H1 (cell line): Measurements from ENCODE around the gene NMT2. TPM values are rescaled to one million over a fixed set of nuclear protein-coding genes. Genes with fewer than 3 reads are reported as not detected.

Experiments used
- CTCF ChIA-PET: fragments of 300-600 bp; sonication (Branson Sonifier 250); formaldehyde crosslinking; loops from one replicate; lab custom pipeline; 2021; ENCODE audit not compliant: partially characterized antibody; lab: Charles Lee
- POLR2A ChIA-PET: fragments of 300-600 bp; sonication (Branson Sonifier 250); formaldehyde crosslinking; loops from one replicate; lab custom pipeline; 2021; ENCODE audit warnings: inconsistent platforms; ENCODE audit not compliant: partially characterized antibody; lab: Charles Lee
- DNase-seq, 2 experiments: peaks; one replicate each; pipeline versions ENCODE4 v3.0.0 to v3.0.0-alpha.2; 2010 to 2022; ENCODE audit warnings: low spot score in 2 of 2, low read depth in 1 of 2, mixed read lengths in 1 of 2
- FAIRE-seq: peaks from 2 replicates; lab custom pipeline; 2011; peaks lifted over from hg19 to GRCh38; lab: Jason Lieb, UNC
- H2AFZ ChIP-seq: 2 replicates; pipeline ENCODE4 v1.8.1; 2012; ENCODE audit warnings: low read length, inconsistent platforms
- H2AK5ac ChIP-seq: 2 replicates; pipeline ENCODE4 v1.6.1; 2013; ENCODE audit warnings: low read depth, low read length
- H2BK120ac ChIP-seq: replicated peaks from 2 replicates; pipeline ENCODE3; 2013; ENCODE audit warnings: low read depth, low read length, inconsistent platforms
- H2BK12ac ChIP-seq: 2 replicates; pipeline ENCODE4 v1.6.1; 2013; ENCODE audit warnings: low read depth, low read length
- H2BK15ac ChIP-seq: 2 replicates; pipeline ENCODE4 v1.6.1; 2013; ENCODE audit warnings: low read length
- H2BK20ac ChIP-seq: 2 replicates; pipeline ENCODE4 v1.6.1; 2013; ENCODE audit warnings: low read length
- H2BK5ac ChIP-seq: 2 replicates; pipeline ENCODE4 v1.6.1; 2013; ENCODE audit warnings: low read depth, low read length
- H3K14ac ChIP-seq: 2 replicates; pipeline ENCODE4 v1.6.1; 2013; ENCODE audit warnings: inconsistent platforms; ENCODE audit not compliant: insufficient read length
- H3K18ac ChIP-seq: 2 replicates; pipeline ENCODE4 v1.6.1; 2013; ENCODE audit warnings: low read length; ENCODE audit errors: extremely low read depth
- H3K23ac ChIP-seq: 2 replicates; pipeline ENCODE4 v1.6.1; 2013; ENCODE audit warnings: inconsistent platforms; ENCODE audit not compliant: insufficient read length
- H3K23me2 ChIP-seq: 2 replicates; pipeline ENCODE4 v1.6.1; 2013; ENCODE audit warnings: low read depth, low read length
- H3K27ac ChIP-seq: 2 replicates; pipeline ENCODE4 v1.6.1; 2011; ENCODE audit warnings: low read depth, low read length, inconsistent platforms
- H3K27me3 ChIP-seq, 4 experiments: replicated peaks in 1 of 4; 1 replicate in 1 of 4; 2 replicates in 3 of 4; pipeline versions ENCODE4 v1.6.1 to v1.8.1; 2011 to 2013; ENCODE audit warnings: low read length in 3 of 4, mild to moderate bottlenecking in 3 of 4, inconsistent platforms in 2 of 4, mixed read lengths in 2 of 4, moderate library complexity in 1 of 4; ENCODE audit not compliant: control insufficient read depth in 3 of 4, insufficient read depth in 3 of 4; ENCODE audit errors: extremely low read depth in 1 of 4
- H3K36me3 ChIP-seq, 4 experiments: 2 replicates each; pipeline versions ENCODE4 v1.6.1 to v1.8.1; 2011 to 2013; ENCODE audit warnings: mild to moderate bottlenecking in 4 of 4, low read length in 3 of 4, moderate library complexity in 2 of 4, control low read depth in 1 of 4, inconsistent platforms in 1 of 4; ENCODE audit not compliant: insufficient read depth in 4 of 4, control insufficient read depth in 2 of 4
- H3K4ac ChIP-seq: replicated peaks from 2 replicates; pipeline ENCODE3; 2013; ENCODE audit warnings: low read length, low read depth, mixed read lengths, inconsistent platforms; ENCODE audit not compliant: insufficient read length
- H3K4me1 ChIP-seq, 4 experiments: replicated peaks in 1 of 4; 1 replicate in 1 of 4; 2 replicates in 3 of 4; pipeline versions ENCODE4 v1.6.1 to v1.8.1; 2011 to 2013; ENCODE audit warnings: low read length in 3 of 4, inconsistent platforms in 2 of 4, mixed read lengths in 1 of 4; ENCODE audit not compliant: insufficient read depth in 4 of 4, control insufficient read depth in 3 of 4
- H3K4me2 ChIP-seq, 2 experiments: 2 replicates each; pipeline versions ENCODE4 v1.6.1 to v1.8.1; 2011 to 2013; ENCODE audit warnings: low read depth in 2 of 2, low read length in 2 of 2, control low read depth in 1 of 2, inconsistent platforms in 1 of 2, mild to moderate bottlenecking in 1 of 2; ENCODE audit not compliant: insufficient read depth in 1 of 2
- H3K4me3 ChIP-seq, 4 experiments: fragments of 200-600, 300-600 bp in 1 of 4; sonication (generic), shearing (Covaris generic), sonication (Bioruptor Twin) in 1 of 4; 2 replicates each; pipeline versions ENCODE4 v1.5.1 to v1.8.1; 2011 to 2016; ENCODE audit warnings: low read length in 4 of 4, low read depth in 3 of 4, control low read depth in 2 of 4, inconsistent platforms in 2 of 4, mild to moderate bottlenecking in 2 of 4, mixed read lengths in 1 of 4, moderate library complexity in 1 of 4; ENCODE audit not compliant: insufficient read depth in 2 of 4; ENCODE audit errors: extremely low read depth in 1 of 4
- H3K56ac ChIP-seq: replicated peaks from 2 replicates; pipeline ENCODE3; 2013; ENCODE audit warnings: low read depth, mild to moderate bottlenecking, mixed read lengths, low read length, inconsistent platforms; ENCODE audit not compliant: insufficient read length
- H3K79me1 ChIP-seq: 2 replicates; pipeline ENCODE4 v1.6.1; 2013; ENCODE audit warnings: low read depth, low read length, control low read depth
- H3K79me2 ChIP-seq, 2 experiments: 2 replicates each; pipeline versions ENCODE4 v1.6.1 to v1.8.1; 2012 to 2013; ENCODE audit warnings: low read length in 2 of 2, mild to moderate bottlenecking in 2 of 2, inconsistent platforms in 1 of 2; ENCODE audit not compliant: insufficient read depth in 2 of 2, control insufficient read depth in 1 of 2
- H3K9ac ChIP-seq, 4 experiments: replicated peaks in 1 of 4; 1 replicate in 1 of 4; 2 replicates in 3 of 4; pipeline versions ENCODE4 v1.6.1 to v1.8.1; 2011 to 2013; ENCODE audit warnings: low read depth in 3 of 4, low read length in 3 of 4, control low read depth in 2 of 4, mild to moderate bottlenecking in 2 of 4, moderate library complexity in 2 of 4, inconsistent platforms in 1 of 4; ENCODE audit errors: extremely low read depth in 1 of 4
- H3K9me3 ChIP-seq, 2 experiments: 2 replicates each; pipeline versions ENCODE4 v1.6.1 to v1.8.1; 2012 to 2013; ENCODE audit warnings: mild to moderate bottlenecking in 2 of 2, moderate library complexity in 2 of 2, control low read depth in 1 of 2, inconsistent platforms in 1 of 2, low read depth in 1 of 2, low read length in 1 of 2, mixed read lengths in 1 of 2; ENCODE audit not compliant: insufficient read depth in 2 of 2
- H4K20me1 ChIP-seq, 2 experiments: replicated peaks in 1 of 2; 2 replicates each; pipeline versions ENCODE3 to v1.8.1; 2011 to 2013; ENCODE audit warnings: inconsistent platforms in 2 of 2, low read length in 2 of 2, mild to moderate bottlenecking in 1 of 2; ENCODE audit not compliant: insufficient read depth in 2 of 2, control insufficient read depth in 1 of 2
- H4K5ac ChIP-seq: 2 replicates; pipeline ENCODE4 v1.6.1; 2013; ENCODE audit warnings: low read length, low read depth, mixed read lengths, inconsistent platforms; ENCODE audit not compliant: insufficient read length
- H4K8ac ChIP-seq: 2 replicates; pipeline ENCODE4 v1.8.0; 2013; ENCODE audit warnings: mild to moderate bottlenecking, moderate library complexity, low read length, inconsistent platforms; ENCODE audit not compliant: insufficient read depth; ENCODE audit errors: extremely low read depth
- H4K91ac ChIP-seq: replicated peaks from 2 replicates; pipeline ENCODE3; 2013; ENCODE audit warnings: low read length, mixed read lengths, inconsistent platforms; ENCODE audit not compliant: insufficient read length
- BACH1 ChIP-seq: IDR thresholded peaks from 2 replicates; pipeline ENCODE4 v1.6.1; 2012; ENCODE audit warnings: low read length, improper control_type of control experiment
- E2F6 ChIP-seq: IDR thresholded peaks from 2 replicates; pipeline ENCODE4 v1.6.1; 2012; ENCODE audit warnings: inconsistent platforms
- HDAC2 ChIP-seq, 2 experiments: fragments of 300-600 bp in 1 of 2; sonication (generic) in 1 of 2; IDR thresholded peaks; 2 replicates each; pipeline ENCODE4 v1.6.1; 2011 to 2012; ENCODE audit warnings: low read depth in 2 of 2, low read length in 2 of 2, mild to moderate bottlenecking in 2 of 2, moderate library complexity in 2 of 2, borderline replicate concordance in 1 of 2, inconsistent platforms in 1 of 2
- HDAC6 ChIP-seq: IDR thresholded peaks from one replicate; pipeline ENCODE4 v1.7.1; 2012; ENCODE audit warnings: low read depth, mild to moderate bottlenecking, inconsistent platforms, low read length, moderate library complexity
- JUND ChIP-seq: IDR thresholded peaks from 2 replicates; pipeline ENCODE4 v1.6.1; 2011; ENCODE audit warnings: mild to moderate bottlenecking, improper control_type of control experiment, low read length
- KDM1A ChIP-seq: fragments of 200-600, 300-600 bp; sonication (generic); IDR thresholded peaks from 2 replicates; pipeline ENCODE4 v1.7.1; 2016; ENCODE audit warnings: mild to moderate bottlenecking, low read length, borderline replicate concordance
- RAD21 ChIP-seq, 2 experiments: IDR thresholded peaks in 1 of 2; conservative IDR thresholded peaks in 1 of 2; 2 replicates each; pipeline ENCODE4 v1.6.1; 2011; ENCODE audit warnings: low read depth in 2 of 2, low read length in 2 of 2, improper control_type of control experiment in 1 of 2, inconsistent platforms in 1 of 2, mild to moderate bottlenecking in 1 of 2, moderate library complexity in 1 of 2
- SRF ChIP-seq: IDR thresholded peaks from 2 replicates; pipeline ENCODE4 v1.6.1; 2011; ENCODE audit warnings: mild to moderate bottlenecking, low read depth, low read length, moderate library complexity
- SUZ12 ChIP-seq: fragments of 200-600 bp; sonication (generic); IDR thresholded peaks from 2 replicates; pipeline ENCODE4 v1.6.1; 2012; ENCODE audit warnings: mild to moderate bottlenecking, inconsistent platforms, low read length, moderate library complexity, mixed read lengths
- USF2 ChIP-seq: IDR thresholded peaks from 2 replicates; pipeline ENCODE4 v1.6.1; 2011; ENCODE audit warnings: low read length, improper control_type of control experiment
- ZNF274 ChIP-seq: IDR thresholded peaks from 2 replicates; pipeline ENCODE4 v1.7.0; 2012; ENCODE audit warnings: low read length, borderline replicate concordance; ENCODE audit errors: extremely low read depth
- WGBS, 2 experiments: shearing (Covaris generic) in 1 of 2; methylation state at CpG; one replicate each; pipeline versions ENCODE4 v1.1.6 to v1.1.7; 2013 to 2015; ENCODE audit warnings: low lambda C conversion rate in 2 of 2, mixed read lengths in 2 of 2, inconsistent platforms in 1 of 2, low coverage in 1 of 2, missing lambda C conversion rate in 1 of 2; ENCODE audit not compliant: insufficient replicate concordance in 2 of 2, insufficient coverage in 1 of 2, insufficient read length in 1 of 2; ENCODE audit errors: extremely low coverage in 1 of 2, missing lambda C conversion rate in 1 of 2; 5-methylcytosine and 5-hydroxymethylcytosine counted together
- polyA plus RNA-seq, 7 experiments: library from polyadenylated mRNA; depleted of rRNA in 3 of 7; stranded (reverse) in 5 of 7; unstranded in 2 of 7; fragments of >200 nt in 5 of 7; fragments of 200-250 nt in 2 of 7; gene quantifications; 1 replicate in 5 of 7; 2 replicates in 1 of 7; 4 replicates in 1 of 7; pipeline versions ENCODE4 v1.2.1 to v1.2.3, GENCODE V29; 2011 to 2013; ENCODE audit warnings: missing spikeins in 2 of 7, mixed read lengths in 2 of 7
- total RNA-seq: library from RNA; stranded (reverse); fragmentation: NEBNext Ultra II Directional; extraction: Animal tissue kit (Norgen Biotek cat#: 25700); gene quantifications from 2 replicates; pipeline ENCODE4 v1.2.1, GENCODE V29; 2021

Gene NMT2
- total and polyA plus RNA-seq, 2 of the 8 experiments (the other 6 are each of a cell fraction or from before 2014, with no cell fraction given), result 4.4 to 15.4 TPM

DNA sequence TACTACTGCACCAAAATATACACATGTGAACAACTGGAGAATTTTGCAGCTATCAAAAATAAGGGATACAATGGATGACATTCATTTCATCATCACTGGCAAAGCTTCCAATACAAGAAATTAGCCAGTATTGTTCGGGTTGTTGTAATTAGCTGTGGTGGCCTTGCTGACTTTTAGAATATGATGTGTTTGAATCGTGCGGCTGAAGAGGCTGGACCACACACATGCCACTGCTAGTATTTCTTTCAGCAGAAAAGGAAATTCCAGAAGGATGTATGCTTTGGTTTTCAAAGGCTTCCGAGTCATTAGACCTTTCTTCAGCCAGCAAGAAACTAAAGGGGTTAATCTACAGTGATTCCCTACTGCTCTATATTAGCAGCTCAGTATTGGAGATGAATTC lies 54.7 kb downstream of the NMT2 start:
- no peak for DNase-seq
- no peaks in the 10 kb centered on the region for H3K23me2 ChIP-seq
- no peak overlapping the region for H2BK120ac ChIP-seq
- H3K27ac ChIP-seq, result no peak overlapping the region
- H2BK12ac ChIP-seq, result no peak overlapping the region
- no peak overlapping the region for H3K23ac ChIP-seq
- no peak overlapping the region for H3K4ac ChIP-seq
- no peaks in the 10 kb centered on the region for H3K9me3 ChIP-seq
- no peak overlapping the region for H4K5ac ChIP-seq
- H3K27me3 ChIP-seq, result no peaks in the 10 kb centered on the region
- no peak overlapping the region for H3K4me3 ChIP-seq
- H4K20me1 ChIP-seq, result no peaks in the 10 kb centered on the region
- no peak overlapping the region for H2BK5ac ChIP-seq
- no peak overlapping the region for H2BK20ac ChIP-seq
- peaks cover 0 to 8% (median 1%) of the 10 kb centered on the region in 4 experiments; a peak in 6 of 8 replicates for H3K36me3 ChIP-seq
- H3K9ac ChIP-seq, result no peak overlapping the region
- no peak overlapping the region for H3K14ac ChIP-seq
- H4K91ac ChIP-seq, result no peak overlapping the region
- H3K56ac ChIP-seq, result no peak overlapping the region
- no peak overlapping the region for H2BK15ac ChIP-seq
- H4K8ac ChIP-seq, result no peak overlapping the region
- ChIA-PET POLR2A (no interaction called here), CTCF (interaction anchor here (0.9 to 1.4 kb wide), 2 partner anchors 8 to 141 kb away, joined by 3 to 4 read pairs; no protein-coding TSS in a partner anchor)
- no peak overlapping the region for H3K4me2 ChIP-seq
- no peak overlapping the region for H3K18ac ChIP-seq
- no peak overlapping the region for H2AFZ ChIP-seq
- no peaks in the 10 kb centered on the region for H3K79me2 ChIP-seq
- 96% methylated on average over 4 of the region's 4 CpGs; no CpG with 5 or more reads in 1 of the 2 experiments for WGBS, 2 experiments
- H3K79me1 ChIP-seq, result no peaks in the 10 kb centered on the region
- H2AK5ac ChIP-seq, result no peak overlapping the region
- no peaks in the 10 kb centered on the region for H3K4me1 ChIP-seq
- no peak for FAIRE-seq
- TF ChIP-seq ZNF274 (no peak), SRF (no peak), E2F6 (no peak), JUND (no peak), USF2 (no peak), BACH1 (no peak), HDAC6 (no peak), RAD21 (IDR thresholded peaks at IDR 0.05 in 1 of 2, conservative IDR thresholded peaks at IDR 0.05 in 1 of 2; ENCODE audit: low read depth in 2 of 2, low read length in 2 of 2) (no peak), KDM1A (no peak), SUZ12 (no peak), HDAC2 (IDR thresholded peaks at IDR 0.05; ENCODE audit: borderline replicate concordance in 1 of 2, low read depth in 2 of 2, low read length in 2 of 2) (no peak)
